CD4-positive, alpha-beta T cell treated with Interleukin-17A for 1 hour (primary cell): ENCODE results near the gene SLC38A10.
A peak's percentile ranks its signal among the peaks of the same experiment; 100 is the strongest.

Experiments
- DNase-seq: peaks from one replicate; pipeline ENCODE4 v3.0.0-alpha.2; 2020

The SLC38A10 gene

GRCh38 chr17:81273698-81274470 is 21.2 kb downstream of the SLC38A10 start:
- no peak for DNase-seq

- no peak for DNase-seq
These were observed 22.5 kb downstream of the SLC38A10 start for GRCh38 chr17:81272616-81273015.

DNA sequence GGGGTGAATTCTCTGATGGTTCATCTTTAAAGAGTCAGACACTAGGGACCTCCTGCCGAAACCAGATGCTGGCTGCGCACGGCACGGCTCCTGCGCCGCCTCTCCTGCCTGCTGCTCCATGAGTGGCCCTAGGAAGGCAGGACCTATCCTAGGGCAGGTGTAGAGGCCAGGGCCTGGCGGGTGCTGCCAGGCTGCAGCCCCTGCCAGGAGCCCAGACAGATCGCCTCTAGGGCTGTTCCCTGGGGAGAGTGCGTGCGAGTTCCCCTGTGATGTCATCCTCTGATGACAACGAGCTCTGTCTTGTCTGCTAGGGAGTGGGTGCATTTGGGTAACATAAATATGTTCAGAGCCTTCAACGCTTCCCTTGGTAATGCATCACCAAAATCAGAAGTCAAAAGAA is 23.9 kb downstream of the SLC38A10 start:
- DNase-seq, result no peak

DNA sequence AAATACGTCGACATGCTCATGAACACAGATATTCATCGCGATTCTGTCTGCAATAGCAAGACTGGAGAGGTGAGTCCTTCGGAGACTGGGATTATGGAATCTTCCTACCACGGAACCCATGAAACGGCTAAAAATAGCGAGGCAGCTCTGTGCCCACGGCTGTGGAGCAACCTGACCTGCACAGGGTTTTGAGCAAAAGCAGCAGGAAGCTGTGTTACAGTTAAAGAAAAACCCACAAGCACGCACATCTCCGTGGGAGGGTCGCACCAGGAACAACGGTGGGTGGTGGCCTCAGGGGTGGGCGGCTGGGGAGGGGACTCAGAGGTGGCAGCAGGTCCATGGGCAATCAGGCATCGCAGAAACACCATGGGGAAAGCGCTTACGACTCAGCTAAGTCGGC is 24.8 kb downstream of the SLC38A10 start:
- no peak for DNase-seq

DNA sequence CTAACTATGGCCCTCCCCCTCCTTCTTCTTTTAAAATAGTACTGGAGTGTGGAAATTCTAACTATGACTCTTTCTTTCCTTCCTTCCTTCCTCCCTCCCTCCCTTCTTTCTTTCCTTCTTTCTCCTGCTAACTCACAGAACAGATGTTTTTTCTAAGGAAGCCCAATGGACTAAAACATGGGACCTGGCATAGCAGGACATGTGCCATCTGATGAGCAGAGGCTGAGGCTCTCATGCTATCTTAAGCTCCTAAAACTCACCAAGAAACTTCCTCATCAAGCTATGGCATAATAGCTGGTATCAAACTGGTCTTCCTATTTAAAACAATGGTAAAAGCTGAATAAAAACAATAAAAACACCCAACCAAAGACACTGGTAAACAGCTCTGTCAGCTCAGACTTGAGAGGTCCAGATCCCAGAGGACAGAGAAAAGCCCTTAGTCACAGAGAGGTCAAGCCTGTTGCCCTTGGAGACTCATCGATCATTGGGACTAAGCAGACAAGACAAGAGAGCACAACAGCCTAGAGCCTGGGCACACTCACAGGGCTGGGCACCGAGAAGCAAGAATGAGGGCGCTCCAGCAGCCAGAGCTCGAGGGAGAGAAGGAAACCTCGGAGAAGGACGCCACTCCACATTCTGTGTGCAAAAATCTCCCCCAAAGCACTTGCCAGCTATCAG is 27.6 kb downstream of the SLC38A10 start:
- no peak for DNase-seq

DNA sequence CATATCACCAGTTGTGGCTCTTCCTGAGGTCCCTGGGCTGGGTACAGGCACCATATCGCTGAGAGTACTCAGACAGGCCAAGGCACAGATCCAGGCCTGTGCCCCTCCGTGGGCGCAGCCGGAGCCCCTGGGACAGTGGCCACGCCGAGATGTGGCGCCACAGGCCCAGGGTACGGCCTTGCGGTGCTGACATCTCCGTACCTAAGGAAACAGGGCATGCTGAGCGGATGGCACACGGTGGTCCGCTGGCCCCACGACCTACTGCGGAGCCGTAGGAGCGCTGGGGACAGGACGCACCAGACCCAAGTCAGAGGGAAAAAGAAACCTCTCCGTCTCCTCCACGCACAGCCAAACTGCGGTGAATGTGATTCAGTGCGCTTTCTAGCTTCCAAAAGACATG is 29.5 kb downstream of the SLC38A10 start:
- no peak for DNase-seq

- no peak for DNase-seq
These were observed 30.5 kb downstream of the SLC38A10 start for GRCh38 chr17:81264640-81265039.

- no peak for DNase-seq
These were observed 31.5 kb downstream of the SLC38A10 start for GRCh38 chr17:81263371-81264181.

DNA sequence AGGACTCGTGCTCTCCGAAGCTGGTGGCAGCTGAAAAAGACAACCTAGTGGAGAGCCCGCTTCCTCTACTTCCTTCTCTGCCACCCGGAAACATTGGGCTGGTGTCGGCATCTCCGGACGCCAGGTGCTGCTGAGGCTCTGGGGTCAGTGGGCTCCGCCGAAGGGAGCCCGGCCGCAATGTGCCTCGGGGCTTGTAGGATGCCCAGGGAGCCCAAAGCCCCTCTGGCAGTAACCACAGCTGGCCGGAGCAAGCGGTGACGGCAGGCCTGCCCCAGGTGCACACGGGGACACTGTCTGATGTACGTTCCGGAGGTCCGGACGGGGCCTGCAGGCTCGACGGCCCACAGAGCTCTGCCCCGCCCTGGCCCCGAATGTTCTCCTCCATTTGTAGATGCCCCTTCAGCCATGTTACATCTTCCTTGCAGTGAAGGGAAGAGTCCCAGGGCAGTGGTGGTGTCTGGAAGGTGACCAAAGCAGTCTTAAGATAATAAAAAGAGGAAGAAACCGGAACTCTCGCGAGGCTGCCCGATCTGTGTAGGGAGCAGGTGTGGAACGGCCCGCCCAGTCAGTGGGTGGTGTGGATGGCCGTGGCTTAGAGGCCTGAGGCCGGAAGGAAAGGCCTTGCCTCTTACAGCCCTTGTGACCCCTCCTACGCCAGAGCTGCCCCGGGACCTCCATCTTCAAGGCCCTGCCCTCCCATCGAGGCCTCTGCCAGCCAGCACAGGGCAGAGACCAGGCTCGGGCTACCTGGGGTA is 33.3 kb downstream of the SLC38A10 start:
- DNase-seq, result no peak

GRCh38 chr17:81261096-81261495 is 34.0 kb downstream of the SLC38A10 start:
- DNase-seq, result no peak

GRCh38 chr17:81260641-81261040 is 34.5 kb downstream of the SLC38A10 start:
- DNase-seq, result no peak

DNA sequence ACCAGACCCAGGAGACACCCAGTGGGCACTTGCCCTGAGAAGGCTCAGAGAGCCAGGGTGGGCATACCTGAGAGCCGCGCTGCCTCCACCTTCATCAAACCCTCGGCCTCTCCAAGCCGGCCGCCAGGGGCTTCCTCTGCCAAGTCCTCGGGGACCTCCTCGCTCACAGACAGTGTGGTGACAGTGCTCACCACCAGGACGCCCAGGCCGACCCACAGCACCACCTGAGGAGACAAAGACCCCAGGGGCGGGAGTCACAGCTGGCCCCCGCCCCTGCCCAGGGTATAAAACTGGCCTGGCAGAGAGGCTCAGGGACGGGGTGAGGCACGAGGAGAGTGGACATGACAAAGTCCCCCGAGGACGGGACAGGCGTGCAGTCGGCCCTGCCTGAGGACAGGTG is 34.9 kb downstream of the SLC38A10 start:
- DNase-seq, result no peak

GRCh38 chr17:81259058-81259605 is 36.0 kb downstream of the SLC38A10 start:
- DNase-seq, result no peak

DNA sequence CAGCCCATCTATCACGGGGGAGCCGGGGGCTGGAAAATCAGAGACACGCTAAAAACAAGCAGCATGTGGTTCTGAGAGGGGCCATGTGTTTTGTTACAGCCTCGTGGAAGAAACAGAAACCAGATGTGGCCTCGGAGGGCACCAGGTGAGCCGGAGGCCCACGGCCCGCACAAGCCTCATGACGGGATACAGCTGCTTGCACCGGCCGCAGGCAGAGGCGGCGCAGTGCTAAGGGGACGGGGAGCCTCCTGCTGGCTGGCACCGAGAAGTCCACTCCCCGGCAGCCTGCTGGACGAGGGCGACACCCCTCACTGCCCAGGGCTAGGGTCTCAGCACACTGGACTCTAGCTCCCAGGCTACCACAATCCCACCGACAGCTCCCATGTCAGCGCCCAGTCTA is 36.8 kb downstream of the SLC38A10 start:
- DNase-seq, result no peak

- DNase-seq, result no peak
These were observed 37.6 kb downstream of the SLC38A10 start for GRCh38 chr17:81257533-81257932.

DNA sequence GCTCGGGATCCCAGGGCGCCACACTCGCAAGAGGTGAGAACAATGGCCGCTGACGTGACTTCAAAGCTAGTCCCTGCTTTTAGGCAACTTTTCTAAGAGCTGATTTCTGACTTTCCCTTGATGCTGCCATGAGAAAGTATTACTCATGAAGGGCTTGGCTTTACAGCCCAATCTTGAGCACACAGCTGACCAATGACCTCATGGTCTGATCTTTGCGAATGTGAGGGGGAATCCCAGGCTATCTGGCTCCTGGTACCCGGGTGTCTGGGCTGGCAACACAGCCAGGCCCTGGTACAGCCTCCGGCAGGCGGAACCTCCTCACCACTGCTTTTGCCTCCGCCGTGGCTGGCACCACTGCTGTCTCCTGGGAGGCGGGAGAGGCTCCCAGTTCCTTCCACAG is 38.5 kb downstream of the SLC38A10 start:
- DNase-seq, result no peak

DNA sequence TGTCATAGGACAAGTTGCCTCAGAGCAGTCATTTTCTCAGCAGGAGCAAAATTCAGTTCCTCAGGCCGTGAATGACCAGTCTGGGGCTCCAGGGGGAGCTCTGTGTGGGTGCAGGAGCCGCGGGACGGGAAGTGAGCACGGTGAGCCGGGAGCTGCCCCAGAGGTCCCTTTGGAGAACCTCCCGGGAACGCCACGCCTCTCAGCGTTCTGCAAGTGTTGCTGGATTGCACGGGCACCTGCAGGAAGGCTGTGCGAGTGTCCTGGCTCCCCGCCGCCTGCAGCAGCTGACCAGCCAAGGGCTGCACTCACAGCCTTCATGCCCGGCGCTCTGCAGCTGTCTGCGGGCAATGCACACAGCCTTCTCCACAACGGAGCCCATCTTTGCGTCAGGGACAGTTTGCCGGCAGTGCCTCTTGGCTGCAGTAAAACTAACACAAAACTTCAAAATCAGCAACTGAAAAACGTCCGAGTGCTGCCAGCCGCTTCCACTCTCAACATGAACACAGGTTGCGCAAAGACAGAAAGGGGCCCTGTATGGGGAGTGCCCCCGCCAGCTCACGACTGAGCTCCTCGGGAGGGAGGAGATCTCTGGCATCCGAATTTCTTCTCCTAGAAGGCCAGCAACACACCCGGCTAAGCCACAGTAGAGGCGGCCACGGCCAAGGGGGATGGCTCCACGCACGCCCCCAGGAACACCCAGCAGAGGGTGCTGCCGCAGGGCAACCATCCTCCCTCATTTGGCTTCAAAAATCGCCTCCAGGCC is 40.0 kb downstream of the SLC38A10 start:
- no peak for DNase-seq

GRCh38 chr17:81253358-81254131 is 41.6 kb downstream of the SLC38A10 start:
- peak; percentile 75 for DNase-seq

DNA sequence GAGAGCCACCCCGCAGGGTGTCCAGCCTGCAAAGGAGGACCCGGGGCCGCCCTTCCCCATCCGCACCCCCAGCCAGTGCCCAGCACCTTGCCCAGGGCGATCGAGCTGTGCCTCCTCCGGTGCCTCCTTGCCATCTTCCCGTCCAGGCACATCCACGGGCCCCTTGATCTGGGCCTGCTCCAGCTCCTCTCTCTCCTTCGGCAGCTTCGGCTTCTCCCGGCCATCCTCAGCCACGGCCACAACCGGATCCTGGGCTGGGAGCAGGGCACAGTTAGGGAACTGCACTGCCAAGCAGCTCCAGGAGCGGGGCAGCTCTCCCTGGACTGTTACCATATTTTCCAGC is 42.1 kb downstream of the SLC38A10 start:
- DNase-seq, result no peak

DNA sequence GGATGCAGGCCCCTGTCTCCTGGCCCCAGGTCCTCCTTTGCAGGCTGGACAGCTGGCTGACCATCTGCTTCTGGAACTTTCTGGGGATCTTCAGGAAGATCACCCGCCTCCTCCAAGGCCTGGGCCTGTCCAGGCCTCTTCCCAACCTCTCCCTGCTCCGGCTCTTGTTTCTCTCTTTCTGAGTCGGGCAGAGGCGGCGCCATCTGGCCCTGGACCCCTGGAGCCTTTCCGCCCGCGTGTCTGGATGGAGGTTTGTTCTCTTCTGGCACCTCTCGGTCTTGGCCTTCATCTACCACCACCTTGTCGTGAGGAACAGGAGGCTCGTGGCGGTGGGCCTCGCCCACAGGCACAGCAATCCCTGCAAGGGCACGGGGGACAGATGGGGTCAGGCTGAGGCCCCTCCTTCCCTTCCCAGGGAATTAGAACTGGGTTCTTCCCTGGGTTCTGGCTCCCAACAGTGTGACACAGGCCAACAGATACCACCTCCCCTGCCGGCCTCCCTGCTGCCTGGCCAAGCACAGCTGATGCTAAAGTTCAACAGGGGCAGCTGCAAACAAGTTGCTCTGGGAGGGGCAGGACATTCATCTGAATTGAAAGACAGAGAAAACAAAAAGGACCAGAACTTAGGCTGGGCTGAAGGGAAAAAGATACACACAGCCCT is 42.7 kb downstream of the SLC38A10 start:
- no peak for DNase-seq
